OCI-LY3 (cell line): ENCODE measurements around the gene RTN4R.

Source experiments
- H2AFZ ChIP-seq: fragments of 200-600, 300-600 bp; shearing (Covaris generic); 2 replicates; pipeline ENCODE4 v1.6.0; 2014; ENCODE audit warnings: antibody characterized with exemption, low read depth, low read length
- H3K27ac ChIP-seq: fragments of 200-600, 300-600 bp; sonication (generic); 2 replicates; pipeline ENCODE4 v1.5.1; 2014; ENCODE audit warnings: mild to moderate bottlenecking, low read length, moderate library complexity, mixed read lengths
- H3K27me3 ChIP-seq: fragments of 200-600, 300-600 bp; sonication (generic); 2 replicates; pipeline ENCODE4 v1.6.1; 2014; ENCODE audit warnings: low read depth, low read length, mixed read lengths
- H3K36me3 ChIP-seq: fragments of 200-600, 300-600 bp; sonication (generic); replicated peaks from 2 replicates; pipeline ENCODE3; 2014; ENCODE audit warnings: low read depth, low read length, mixed read lengths
- H3K4me1 ChIP-seq: fragments of 300-600, 200-600 bp; sonication (generic); 2 replicates; pipeline ENCODE4 v1.6.1; 2014; ENCODE audit warnings: low read length, mixed read lengths
- H3K4me2 ChIP-seq: fragments of 200-600, 300-600 bp; sonication (generic); 2 replicates; pipeline ENCODE4 v1.6.1; 2014; ENCODE audit warnings: low read length, mixed read lengths
- H3K4me3 ChIP-seq: fragments of 300-600, 200-600 bp; sonication (generic); 2 replicates; pipeline ENCODE4 v1.5.1; 2014; ENCODE audit warnings: antibody characterized with exemption, mild to moderate bottlenecking, low read length, moderate library complexity
- H3K79me2 ChIP-seq: fragments of 300-600, 200-600 bp; shearing (Covaris generic); 2 replicates; pipeline ENCODE4 v1.6.1; 2014; ENCODE audit warnings: mild to moderate bottlenecking, low read length, mixed read lengths
- H3K9ac ChIP-seq: fragments of 300-600, 200-600 bp; shearing (Covaris generic); 2 replicates; pipeline ENCODE4 v1.6.0; 2014; ENCODE audit warnings: mild to moderate bottlenecking, low read length, moderate library complexity
- H3K9me3 ChIP-seq: fragments of 200-600, 300-600 bp; shearing (Covaris generic); 2 replicates; pipeline ENCODE4 v1.6.1; 2014; ENCODE audit warnings: low read length, mixed read lengths; ENCODE audit not compliant: insufficient read depth
- H4K20me1 ChIP-seq: fragments of 200-600, 300-600 bp; sonication (generic); 2 replicates; pipeline ENCODE4 v1.6.1; 2016; ENCODE audit warnings: low read length, mixed read lengths; ENCODE audit not compliant: insufficient read depth
- CTCF ChIP-seq: fragments of 200-600, 300-600 bp; sonication (generic); IDR thresholded peaks from 2 replicates; pipeline ENCODE4 v1.5.1; 2014; ENCODE audit warnings: antibody characterized with exemption, low read length, low read depth
- EZH2phosphoT487 ChIP-seq: fragments of 200-600 bp; shearing (Covaris generic); IDR thresholded peaks from 2 replicates; pipeline ENCODE4 v1.6.1; 2018; ENCODE audit warnings: antibody characterized with exemption, mixed run types, low read depth

RTN4R gene

GRCh38 chr22:20203142-20203551 lies 65.0 kb downstream of the RTN4R start:
- Histone ChIP-seq H3K4me2 (no peak overlapping the region), H3K4me1 (peaks cover 13% of the 10 kb centered on the region), H3K9me3 (no peaks in the 10 kb centered on the region), H3K27me3 (peaks cover 37% of the 10 kb centered on the region), H3K9ac (no peak overlapping the region), H3K27ac (no peak overlapping the region), H2AFZ (no peak overlapping the region), H3K79me2 (peaks cover 16% of the 10 kb centered on the region), H3K36me3 (no peaks in the 10 kb centered on the region), H3K4me3 (no peak overlapping the region), H4K20me1 (no peaks in the 10 kb centered on the region)
- TF ChIP-seq EZH2phosphoT487 (no peak), CTCF (no peak)

- Histone ChIP-seq H3K27me3 (peaks cover 37% of the 10 kb centered on the region), H3K4me1 (peaks cover 6% of the 10 kb centered on the region; the same call in 1 of the 2 replicates), H3K4me2 (no peak overlapping the region), H3K9ac (no peak overlapping the region), H3K27ac (no peak overlapping the region), H3K9me3 (no peaks in the 10 kb centered on the region), H4K20me1 (no peaks in the 10 kb centered on the region), H3K4me3 (no peak overlapping the region), H3K79me2 (peaks cover 7% of the 10 kb centered on the region), H3K36me3 (no peaks in the 10 kb centered on the region), H2AFZ (no peak overlapping the region)
- TF ChIP-seq EZH2phosphoT487, result no peak
- no peak for TF ChIP-seq CTCF
Observed at GRCh38 chr22:20201837-20202392, 66.2 kb downstream of the RTN4R start.

- Histone ChIP-seq H3K27me3 (peaks cover 37% of the 10 kb centered on the region), H3K9me3 (no peaks in the 10 kb centered on the region), H3K4me1 (peaks cover 3% of the 10 kb centered on the region; the same call in 1 of the 2 replicates), H3K9ac (no peak overlapping the region), H3K4me2 (no peak overlapping the region), H3K79me2 (no peaks in the 10 kb centered on the region), H3K4me3 (no peak overlapping the region), H3K36me3 (no peaks in the 10 kb centered on the region), H3K27ac (no peak overlapping the region), H2AFZ (no peak overlapping the region), H4K20me1 (no peaks in the 10 kb centered on the region)
- TF ChIP-seq EZH2phosphoT487, result no peak
- TF ChIP-seq CTCF, result no peak
Observed at GRCh38 chr22:20199906-20200305, 68.2 kb downstream of the RTN4R start.

GRCh38 chr22:20199413-20199842 lies 68.7 kb downstream of the RTN4R start:
- TF ChIP-seq CTCF (no peak), EZH2phosphoT487 (no peak)
- peaks cover 37% of the 10 kb centered on the region for H3K27me3 ChIP-seq

More at GRCh38 chr22:20199413-20199842, 68.7 kb downstream of the RTN4R start:
- Histone ChIP-seq H3K79me2 (no peaks in the 10 kb centered on the region), H3K4me3 (no peak overlapping the region), H2AFZ (no peak overlapping the region), H4K20me1 (no peaks in the 10 kb centered on the region), H3K36me3 (no peaks in the 10 kb centered on the region), H3K4me2 (no peak overlapping the region), H3K27ac (no peak overlapping the region), H3K9me3 (no peaks in the 10 kb centered on the region), H3K9ac (no peak overlapping the region), H3K4me1 (peaks cover 3% of the 10 kb centered on the region; the same call in 1 of the 2 replicates)
